SK-N-SH treated with all-trans-retinoic acid at 6 μM for 48 hours (cell line): ENCODE data around the gene TCEA3.

Source experiments
- GLIS3 ChIP-seq: fragments of 250-450 bp; sonication (Bioruptor Pico); IDR thresholded peaks from 2 replicates; pipeline ENCODE4 v1.5.0; 2020; ENCODE audit warnings: mild to moderate bottlenecking, moderate library complexity
- ISL1 ChIP-seq: fragments of 250-450 bp; sonication (Bioruptor Pico); IDR thresholded peaks from 2 replicates; pipeline ENCODE4 v2.1.2; 2022; ENCODE audit warnings: mild to moderate bottlenecking, moderate library complexity
- RARB ChIP-seq: fragments of 250-450 bp; sonication (Bioruptor Pico); IDR thresholded peaks from 2 replicates; pipeline ENCODE4 v1.8.0; 2021; ENCODE audit warnings: mild to moderate bottlenecking, moderate library complexity
- TCF4 ChIP-seq: fragments of 250-450 bp; sonication (Bioruptor Pico); IDR thresholded peaks from 2 replicates; pipeline ENCODE4 v1.8.0; 2021; ENCODE audit warnings: mild to moderate bottlenecking, moderate library complexity, borderline replicate concordance
- TSHZ2 ChIP-seq: fragments of 250-450 bp; sonication (Bioruptor Pico); IDR thresholded peaks from 2 replicates; pipeline ENCODE4 v1.5.0; 2020; ENCODE audit warnings: mild to moderate bottlenecking, moderate library complexity
- ZFP30 ChIP-seq: fragments of 450-650 bp; formaldehyde crosslinking; IDR thresholded peaks from 2 replicates; pipeline ENCODE4 v1.5.0; 2022; ENCODE audit warnings: mild to moderate bottlenecking, moderate library complexity
- ZNF70 ChIP-seq: fragments of 450-650 bp; formaldehyde crosslinking; IDR thresholded peaks from 2 replicates; pipeline ENCODE4 v1.5.0; 2020; ENCODE audit warnings: mild to moderate bottlenecking, moderate library complexity
- TF ChIP-seq, protein P1 (sequence below): fragments of 250-450 bp; sonication (Bioruptor Pico); IDR thresholded peaks from 2 replicates; pipeline ENCODE4 v1.8.0; 2020; ENCODE audit warnings: mild to moderate bottlenecking, moderate library complexity, borderline replicate concordance
- TF ChIP-seq, protein P2 (sequence below): fragments of 250-450 bp; sonication (Bioruptor Pico); IDR thresholded peaks from 2 replicates; pipeline ENCODE4 v1.5.1; 2021; ENCODE audit warnings: mild to moderate bottlenecking, moderate library complexity

GRCh38 chr1:23444104-23444533 lies 19.6 kb upstream of the TCEA3 start:
- TF ChIP-seq, protein P1, sequence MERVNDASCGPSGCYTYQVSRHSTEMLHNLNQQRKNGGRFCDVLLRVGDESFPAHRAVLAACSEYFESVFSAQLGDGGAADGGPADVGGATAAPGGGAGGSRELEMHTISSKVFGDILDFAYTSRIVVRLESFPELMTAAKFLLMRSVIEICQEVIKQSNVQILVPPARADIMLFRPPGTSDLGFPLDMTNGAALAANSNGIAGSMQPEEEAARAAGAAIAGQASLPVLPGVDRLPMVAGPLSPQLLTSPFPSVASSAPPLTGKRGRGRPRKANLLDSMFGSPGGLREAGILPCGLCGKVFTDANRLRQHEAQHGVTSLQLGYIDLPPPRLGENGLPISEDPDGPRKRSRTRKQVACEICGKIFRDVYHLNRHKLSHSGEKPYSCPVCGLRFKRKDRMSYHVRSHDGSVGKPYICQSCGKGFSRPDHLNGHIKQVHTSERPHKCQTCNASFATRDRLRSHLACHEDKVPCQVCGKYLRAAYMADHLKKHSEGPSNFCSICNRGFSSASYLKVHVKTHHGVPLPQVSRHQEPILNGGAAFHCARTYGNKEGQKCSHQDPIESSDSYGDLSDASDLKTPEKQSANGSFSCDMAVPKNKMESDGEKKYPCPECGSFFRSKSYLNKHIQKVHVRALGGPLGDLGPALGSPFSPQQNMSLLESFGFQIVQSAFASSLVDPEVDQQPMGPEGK = no peak
- TF ChIP-seq ZNF70 (no peak), TSHZ2 (CRISPR knock-in tag) (no peak), RARB (no peak), TCF4 (CRISPR knock-in tag) (no peak), ZFP30 (CRISPR knock-in tag) (no peak), GLIS3 (CRISPR knock-in tag) (no peak), ISL1 (CRISPR knock-in tag) (no peak)
- TF ChIP-seq, protein P2, sequence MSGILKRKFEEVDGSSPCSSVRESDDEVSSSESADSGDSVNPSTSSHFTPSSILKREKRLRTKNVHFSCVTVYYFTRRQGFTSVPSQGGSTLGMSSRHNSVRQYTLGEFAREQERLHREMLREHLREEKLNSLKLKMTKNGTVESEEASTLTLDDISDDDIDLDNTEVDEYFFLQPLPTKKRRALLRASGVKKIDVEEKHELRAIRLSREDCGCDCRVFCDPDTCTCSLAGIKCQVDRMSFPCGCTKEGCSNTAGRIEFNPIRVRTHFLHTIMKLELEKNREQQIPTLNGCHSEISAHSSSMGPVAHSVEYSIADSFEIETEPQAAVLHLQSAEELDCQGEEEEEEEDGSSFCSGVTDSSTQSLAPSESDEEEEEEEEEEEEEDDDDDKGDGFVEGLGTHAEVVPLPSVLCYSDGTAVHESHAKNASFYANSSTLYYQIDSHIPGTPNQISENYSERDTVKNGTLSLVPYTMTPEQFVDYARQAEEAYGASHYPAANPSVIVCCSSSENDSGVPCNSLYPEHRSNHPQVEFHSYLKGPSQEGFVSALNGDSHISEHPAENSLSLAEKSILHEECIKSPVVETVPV (CRISPR knock-in tag) = no peak
